Right atrium auricular region (tissue), 2 donors: Measurements from ENCODE around the gene PFDN5. TPM values are rescaled to one million over a fixed set of nuclear protein-coding genes. Genes with fewer than 3 reads are reported as not detected.

Experiments
- DNase-seq: peaks from one replicate; pipeline ENCODE4 v3.0.0-alpha.2; 2019; ENCODE audit warnings: low spot score
- H3K27ac ChIP-seq, 2 donors: fragments of 200-600 bp; sonication (generic); 1 replicate in 1 of 2; 2 replicates in 1 of 2; pipeline ENCODE4 v1.5.1; 2016 to 2019
- H3K27me3 ChIP-seq, 2 donors: fragments of 200-600 bp; sonication (generic); one replicate each; pipeline versions ENCODE4 v1.5.1 to v1.6.0; 2017 to 2019
- H3K36me3 ChIP-seq: fragments of 200-600 bp; sonication (generic); one replicate; pipeline ENCODE4 v1.5.1; 2016
- H3K4me1 ChIP-seq, 2 donors: fragments of 200-600 bp; sonication (generic); one replicate each; pipeline versions ENCODE4 v1.5.1 to v1.6.0; 2017 to 2019
- H3K4me3 ChIP-seq, 2 donors: fragments of 200-600 bp; sonication (generic); 1 replicate in 1 of 2; 2 replicates in 1 of 2; pipeline ENCODE4 v1.5.1; 2017 to 2019; ENCODE audit warnings: mild to moderate bottlenecking in 1 of 2, moderate library complexity in 1 of 2
- H3K9me3 ChIP-seq, 2 donors: fragments of 200-600 bp; sonication (generic); one replicate each; pipeline ENCODE4 v1.5.1; 2019
- CTCF ChIP-seq, 2 donors: fragments of 200-600 bp; sonication (generic); IDR thresholded peaks; one replicate each; pipeline ENCODE4 v1.5.1; 2019; ENCODE audit warnings: antibody characterized with exemption in 2 of 2
- total RNA-seq, 2 donors: library from RNA; depleted of rRNA; stranded (reverse); fragments of >200 nt; gene quantifications; one replicate each; pipeline ENCODE4 v1.1.0, GENCODE V29; 2016

PFDN5 gene
- total RNA-seq, 2 donors from 2014 or later = 416 to 549 TPM

GRCh38 chr12:53299454-53300180, 4.3 kb downstream of the PFDN5 start, which contains the start of gene MYG1:
MYG1 (plus strand) TSS chr12:53299695; CDS start chr12:53299738, 43 bp downstream.
- peak; percentile 85 for DNase-seq
- H3K4me1 ChIP-seq = peaks cover 0 to 52% of the 10 kb centered on the region in 2 donors

GRCh38 chr12:53300187-53300586, 4.8 kb downstream of the PFDN5 start:
- Histone ChIP-seq H3K27me3 (no peaks in the 10 kb centered on the region), H3K27ac (peak overlapping the region; percentile 71 to 74), H3K36me3 (peaks cover 14% of the 10 kb centered on the region), H3K9me3 (no peaks in the 10 kb centered on the region), H3K4me1 (peaks cover 0 to 46% of the 10 kb centered on the region in 2 donors), H3K4me3 (peak overlapping the region; percentile 74 to 81)
- no peak for TF ChIP-seq CTCF (IDR thresholded peaks at IDR 0.05)
- DNase-seq = no peak

More at GRCh38 chr12:53299454-53300180, 4.3 kb downstream of the PFDN5 start, which contains the start of gene MYG1:
- Histone ChIP-seq H3K36me3 (peaks cover 13% of the 10 kb centered on the region), H3K27me3 (no peaks in the 10 kb centered on the region), H3K9me3 (no peaks in the 10 kb centered on the region), H3K27ac (peak within 1 kb of the TSS; percentile 71 to 74), H3K4me3 (peak within 1 kb of the TSS; percentile 74 to 81)
- TF ChIP-seq CTCF (IDR thresholded peaks at IDR 0.05) = peak in 1 of 2 donors; percentile 50

- H3K4me3 ChIP-seq = no peak overlapping the region
- peaks cover 0 to 32% of the 10 kb centered on the region in 2 donors for H3K4me1 ChIP-seq
- no peaks in the 10 kb centered on the region for H3K27me3 ChIP-seq
- H3K27ac ChIP-seq = no peak overlapping the region
- no peak for DNase-seq
- peaks cover 36% of the 10 kb centered on the region for H3K36me3 ChIP-seq
- no peaks in the 10 kb centered on the region for H3K9me3 ChIP-seq
- no peak for TF ChIP-seq CTCF (IDR thresholded peaks at IDR 0.05)
Observed at GRCh38 chr12:53302903-53303302, 7.6 kb downstream of the PFDN5 start.

GRCh38 chr12:53306826-53307225, 11.5 kb downstream of the PFDN5 start:
- H3K27me3 ChIP-seq = no peaks in the 10 kb centered on the region
- DNase-seq = no peak
- H3K4me1 ChIP-seq = peaks cover 0 to 5% of the 10 kb centered on the region in 2 donors
- peaks cover 48% of the 10 kb centered on the region for H3K36me3 ChIP-seq
- H3K9me3 ChIP-seq = no peaks in the 10 kb centered on the region
- no peak for TF ChIP-seq CTCF (IDR thresholded peaks at IDR 0.05)
- H3K4me3 ChIP-seq = no peak overlapping the region
- H3K27ac ChIP-seq = no peak overlapping the region

- no peaks in the 10 kb centered on the region for H3K27me3 ChIP-seq
- no peak for TF ChIP-seq CTCF (IDR thresholded peaks at IDR 0.05)
- H3K27ac ChIP-seq = no peak overlapping the region
- no peak for DNase-seq
- no peaks in the 10 kb centered on the region for H3K4me1 ChIP-seq
- peaks cover 48% of the 10 kb centered on the region for H3K36me3 ChIP-seq
- no peaks in the 10 kb centered on the region for H3K9me3 ChIP-seq
- H3K4me3 ChIP-seq = no peak overlapping the region
Observed at GRCh38 chr12:53308276-53308675, 12.9 kb downstream of the PFDN5 start.
